HT-29 (cell line): Measurements from ENCODE around the gene FBLN2. TPM values are rescaled to one million over a fixed set of nuclear protein-coding genes. Genes with fewer than 3 reads are reported as not detected.

Source experiments
- DNase-seq: peaks from one replicate; pipeline ENCODE4 v3.0.0-alpha.2; 2015; ENCODE audit warnings: low spot score
- total RNA-seq: library from RNA; depleted of rRNA; stranded (reverse); fragments of >200 nt; shearing (Covaris generic); gene quantifications from 2 replicates; pipeline ENCODE4 v1.2.3, GENCODE V29; 2014

Gene FBLN2
- total RNA-seq, 1 experiment from 2014 or later: 0.33 TPM

DNA sequence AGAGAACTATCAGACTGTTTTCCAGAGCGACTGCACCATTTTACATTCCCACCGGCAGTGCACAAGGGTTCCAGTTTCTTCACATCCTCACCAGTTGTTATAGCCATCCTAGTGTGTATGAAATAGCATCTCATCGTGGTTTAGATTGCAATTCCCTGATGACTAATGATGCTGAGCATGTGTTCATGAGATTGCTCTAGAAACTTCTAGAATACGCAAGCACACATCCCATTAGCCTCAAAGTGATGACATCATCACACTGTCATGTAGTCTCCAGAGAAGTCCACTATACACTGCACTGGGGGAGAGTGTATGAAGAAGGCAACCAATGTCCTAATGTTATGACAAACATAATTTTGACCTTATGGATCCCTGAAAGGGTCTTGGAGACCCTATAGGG is 30.1 kb downstream of the FBLN2 start:
- DNase-seq: no peak

DNA sequence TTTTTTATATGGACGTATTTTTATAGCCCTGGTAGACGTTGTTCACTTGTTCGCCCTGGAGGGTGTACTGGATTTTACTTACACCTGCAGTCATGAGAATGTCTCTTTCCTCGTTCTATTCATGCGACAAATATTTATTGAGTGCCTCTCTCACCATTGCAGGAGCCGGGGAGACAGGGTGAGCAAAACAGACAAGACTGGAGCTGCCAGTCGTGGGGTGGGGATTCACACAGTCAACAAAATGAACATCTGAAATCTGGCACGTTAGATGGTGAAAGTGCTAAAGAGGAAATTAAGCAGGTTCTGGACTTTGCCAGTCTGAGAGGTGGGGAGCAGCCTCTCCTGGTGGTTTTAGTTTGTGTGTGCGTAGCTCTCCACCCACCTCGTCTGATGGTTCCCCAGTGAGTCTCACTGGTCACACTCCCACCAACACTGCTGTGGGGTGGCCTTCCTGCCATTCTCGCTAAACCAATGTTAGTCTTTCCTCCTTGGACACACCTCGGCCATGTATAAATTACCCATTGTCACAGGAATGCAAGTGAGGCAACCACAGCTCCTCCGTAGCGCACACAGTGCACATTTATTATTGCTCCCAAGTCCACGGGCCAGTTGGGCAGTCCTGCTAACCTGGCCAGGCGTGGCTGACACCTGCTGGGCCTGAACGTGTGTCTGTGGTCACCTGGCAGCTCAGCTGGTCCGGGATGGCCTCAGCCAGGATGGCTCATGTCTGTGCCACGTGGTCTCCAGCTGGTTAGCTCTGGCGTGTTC is 31.5 kb downstream of the FBLN2 start:
- DNase-seq: peak; percentile 41

DNA sequence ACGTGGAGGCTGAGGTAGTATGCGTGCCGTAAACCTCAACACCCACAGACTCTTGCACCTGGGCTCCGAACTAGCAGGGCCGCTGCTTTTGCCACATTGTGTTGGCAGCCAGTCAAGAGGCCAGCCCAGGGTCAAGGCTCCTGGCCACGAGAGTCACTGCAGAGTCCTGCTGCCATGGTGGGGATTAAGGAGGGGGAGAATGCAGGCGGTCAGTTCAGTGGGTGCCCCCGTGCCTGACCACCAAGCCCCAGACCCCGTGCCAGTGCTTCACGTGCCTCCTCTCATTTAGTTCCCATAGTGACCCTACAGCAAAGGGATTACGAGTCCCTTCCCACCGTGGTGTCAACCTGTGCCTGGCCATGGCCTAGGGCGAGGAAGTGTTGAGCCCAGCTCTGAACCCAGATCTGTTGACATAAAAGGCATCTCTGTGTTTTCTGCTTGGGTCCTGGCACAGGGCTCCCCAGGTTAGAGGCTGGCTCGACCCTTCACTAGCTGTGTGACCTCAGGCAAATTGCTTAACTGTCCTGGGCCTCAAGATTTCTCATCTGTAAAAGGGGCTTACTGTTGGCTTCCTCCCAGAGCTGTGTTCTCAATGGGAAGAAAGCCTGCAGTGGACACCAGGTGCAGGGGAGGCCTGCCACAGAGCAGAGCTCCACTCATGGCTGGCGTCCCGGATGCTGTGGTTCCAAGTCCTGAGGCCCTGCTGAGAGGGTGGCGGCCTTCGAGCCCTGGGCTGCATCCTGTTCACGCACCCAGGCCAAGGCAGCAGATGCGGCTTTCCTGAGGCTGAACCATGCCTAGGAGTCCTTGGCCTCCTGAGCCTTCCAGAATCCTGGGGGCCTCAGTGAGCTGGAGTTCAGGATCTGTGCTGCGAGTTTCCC is 32.8 kb downstream of the FBLN2 start:
- DNase-seq: no peak

DNA sequence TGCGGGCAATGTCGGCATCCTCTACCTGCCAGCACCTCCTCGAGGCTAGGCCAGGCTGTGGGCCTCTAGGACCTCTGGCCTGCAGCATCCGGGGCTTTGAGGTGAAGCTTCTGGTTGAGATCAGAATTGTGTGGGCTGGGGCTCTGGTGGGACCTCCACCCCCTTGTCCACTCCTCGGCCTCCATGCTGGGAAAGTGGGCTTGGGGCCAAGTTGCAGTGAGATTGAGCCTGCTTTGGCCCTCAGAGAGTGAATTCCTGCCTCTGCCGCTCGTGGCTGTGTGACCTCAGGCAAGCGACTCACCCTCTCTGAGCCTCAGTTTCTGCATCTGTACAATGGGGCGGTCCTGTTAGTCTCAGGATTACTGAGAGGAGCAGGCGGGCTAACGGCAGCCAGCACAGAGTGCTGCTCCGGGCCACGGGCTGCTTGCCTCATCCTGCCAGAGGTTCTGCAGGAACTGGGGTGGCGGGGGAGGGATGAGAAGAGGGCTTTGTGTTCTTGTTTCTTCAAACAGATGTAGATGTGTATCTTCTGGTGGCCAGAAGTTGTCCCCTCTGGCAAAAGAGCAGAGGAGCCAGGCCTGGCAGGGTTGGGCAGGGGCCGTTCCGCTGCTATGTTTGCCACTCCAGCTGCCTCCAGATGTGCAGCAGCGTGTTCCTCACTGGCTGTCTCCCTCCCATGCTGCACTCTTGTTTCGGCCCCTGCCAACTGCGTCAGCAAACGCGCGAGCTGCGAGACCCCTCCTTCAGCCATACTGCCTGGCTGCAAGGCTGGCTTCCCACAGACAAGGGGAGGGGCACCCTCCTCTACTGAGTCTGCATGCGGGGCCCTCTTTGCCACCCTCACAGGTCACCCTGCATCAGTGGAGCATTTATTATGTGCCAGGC is 33.7 kb downstream of the FBLN2 start:
- no peak for DNase-seq

DNA sequence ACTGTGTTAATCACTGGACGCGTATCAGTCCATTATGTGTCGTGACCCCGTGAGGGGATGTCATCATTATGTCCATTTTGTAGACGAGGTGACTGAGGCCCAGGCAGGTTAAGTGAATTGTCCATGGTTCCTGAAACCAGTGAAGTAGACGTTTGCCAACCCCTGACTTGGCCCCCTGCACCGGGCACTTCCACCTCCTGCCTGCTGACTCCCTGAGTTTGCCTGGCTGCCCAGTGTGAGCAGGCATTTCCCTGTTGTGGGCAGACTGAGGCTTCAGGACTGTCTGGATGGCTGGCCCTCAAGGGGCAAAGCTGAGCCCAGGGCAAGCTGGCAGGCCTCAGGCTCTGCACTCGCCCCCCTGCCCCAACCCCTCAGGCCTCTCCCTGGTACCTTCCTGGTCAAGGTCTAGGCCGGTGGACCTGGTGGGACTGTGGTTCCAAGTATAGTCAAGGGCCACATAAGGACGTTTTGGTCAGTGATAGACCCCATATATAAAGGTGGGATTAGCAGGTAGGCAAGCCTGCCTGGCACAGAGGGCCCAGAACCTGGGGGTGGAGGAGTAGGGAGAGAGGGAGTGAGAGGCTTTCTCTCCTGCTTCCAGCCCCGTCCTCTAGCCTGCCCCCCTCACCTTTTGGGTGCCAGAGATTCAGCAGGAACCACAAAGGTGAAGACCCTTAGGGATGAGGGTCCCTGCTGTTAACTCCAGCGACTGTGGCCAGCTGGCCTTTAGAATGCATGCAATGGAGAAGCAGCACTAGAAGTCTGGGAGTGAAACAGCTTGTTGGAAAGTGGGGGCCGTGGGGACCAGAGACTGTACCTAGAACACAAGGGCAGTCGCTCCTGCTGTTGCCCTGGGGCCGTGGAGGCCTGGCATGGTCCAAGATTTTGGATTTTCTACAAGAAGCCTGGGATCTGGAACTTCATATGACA is 34.6 kb downstream of the FBLN2 start:
- DNase-seq: no peak

DNA sequence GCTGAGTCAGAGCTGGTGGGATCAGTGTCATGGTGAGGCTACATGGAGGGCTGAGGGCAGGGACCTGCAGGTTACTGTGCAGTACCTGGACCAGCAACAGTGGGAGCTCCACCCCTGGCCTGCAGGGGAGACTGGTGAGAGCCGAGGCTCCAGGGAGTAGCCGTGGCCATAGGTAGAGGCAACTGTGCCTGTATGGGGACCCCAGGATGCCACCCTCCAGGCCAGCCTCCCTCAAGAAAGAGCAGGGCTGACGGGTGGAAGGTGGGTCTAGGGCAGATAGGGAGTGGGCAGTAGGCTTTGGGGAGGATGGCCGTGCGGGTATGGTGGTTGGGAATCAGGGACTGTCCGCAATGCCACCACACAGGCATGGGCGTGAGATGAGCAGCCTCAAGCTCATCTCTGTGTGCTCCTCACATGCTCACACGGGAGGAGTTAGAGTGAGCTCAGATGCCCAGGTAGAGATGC is 35.5 kb downstream of the FBLN2 start:
- no peak for DNase-seq

DNA sequence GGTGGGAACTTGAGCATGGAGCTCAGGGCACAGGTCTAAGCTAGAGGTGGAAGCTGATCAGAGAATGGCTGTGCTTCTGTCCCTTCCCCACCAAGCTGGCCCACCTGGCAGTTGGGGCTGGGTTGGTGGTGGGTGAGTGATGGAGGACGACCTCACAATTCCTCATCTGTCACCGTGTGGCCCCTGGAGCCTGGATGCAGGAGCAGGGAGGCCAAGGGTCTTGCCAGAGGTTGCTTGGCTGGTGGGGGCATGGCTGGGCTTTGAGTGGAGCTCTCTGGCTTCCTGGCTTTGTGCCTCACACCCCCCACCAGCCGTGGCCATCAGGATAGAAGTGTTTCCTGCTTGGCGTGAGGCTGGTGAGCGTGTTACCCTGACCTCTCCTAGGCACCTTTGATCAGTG is 36.0 kb downstream of the FBLN2 start:
- no peak for DNase-seq

DNA sequence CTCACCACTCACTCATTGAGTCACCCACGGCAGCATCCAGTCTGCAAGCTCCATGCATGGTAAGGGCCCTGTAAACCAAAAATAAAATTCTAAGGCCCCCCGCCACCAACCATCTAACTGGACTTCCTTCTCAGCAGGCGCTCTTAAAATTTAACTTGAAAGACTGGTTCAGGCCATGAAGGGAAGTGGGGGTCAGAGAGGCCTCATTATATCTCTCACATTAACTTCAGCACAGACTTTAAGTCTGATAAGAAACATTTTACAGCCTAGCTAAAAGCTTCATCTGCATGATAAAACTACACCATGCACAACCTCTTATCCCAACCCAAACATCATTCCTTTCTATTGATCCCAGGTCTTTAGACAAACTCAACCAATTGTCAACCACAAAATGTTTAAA is 38.5 kb downstream of the FBLN2 start:
- DNase-seq: no peak

DNA sequence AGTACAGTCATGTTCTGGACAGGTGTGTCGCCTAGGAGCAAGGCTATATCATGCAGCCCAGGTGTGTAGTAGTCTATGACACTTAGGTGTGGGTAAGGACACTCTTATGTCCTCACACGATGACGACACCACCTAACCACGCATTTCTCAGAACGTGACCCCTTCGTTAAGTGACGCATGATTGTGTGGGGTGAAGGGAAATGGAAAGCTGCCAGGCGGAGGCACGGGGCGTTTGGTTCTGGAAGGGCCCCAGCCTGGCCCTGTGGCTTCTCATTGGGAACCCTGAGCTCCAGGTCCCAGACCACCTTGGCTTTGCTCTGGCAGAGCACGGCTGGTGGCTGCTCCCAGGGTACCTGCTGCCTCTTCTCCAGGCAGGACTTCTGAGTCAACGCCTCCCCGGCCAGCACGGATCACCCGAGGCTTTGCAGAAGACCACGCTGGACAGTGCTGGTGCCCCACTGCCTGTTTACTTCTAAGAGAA is 39.3 kb downstream of the FBLN2 start:
- no peak for DNase-seq

DNA sequence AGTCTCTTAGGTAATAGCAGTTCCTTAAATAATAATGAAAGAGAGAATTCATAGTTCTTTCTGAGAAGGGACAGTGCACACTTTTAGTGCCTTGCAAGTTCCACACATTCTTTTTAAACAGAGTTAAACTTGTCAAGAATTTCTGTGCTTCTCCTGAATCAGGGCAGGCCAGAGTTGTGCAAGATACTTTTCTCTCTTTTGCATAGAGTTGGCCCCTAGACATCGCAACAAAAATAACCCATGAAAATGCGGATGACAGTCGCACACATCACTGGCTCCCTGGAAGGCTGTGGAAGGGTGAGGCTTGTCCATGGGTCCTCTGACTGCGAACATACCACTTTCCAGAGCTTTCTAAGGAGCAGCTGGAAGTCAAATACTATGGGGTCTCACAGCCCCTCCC is 40.1 kb downstream of the FBLN2 start:
- no peak for DNase-seq

DNA sequence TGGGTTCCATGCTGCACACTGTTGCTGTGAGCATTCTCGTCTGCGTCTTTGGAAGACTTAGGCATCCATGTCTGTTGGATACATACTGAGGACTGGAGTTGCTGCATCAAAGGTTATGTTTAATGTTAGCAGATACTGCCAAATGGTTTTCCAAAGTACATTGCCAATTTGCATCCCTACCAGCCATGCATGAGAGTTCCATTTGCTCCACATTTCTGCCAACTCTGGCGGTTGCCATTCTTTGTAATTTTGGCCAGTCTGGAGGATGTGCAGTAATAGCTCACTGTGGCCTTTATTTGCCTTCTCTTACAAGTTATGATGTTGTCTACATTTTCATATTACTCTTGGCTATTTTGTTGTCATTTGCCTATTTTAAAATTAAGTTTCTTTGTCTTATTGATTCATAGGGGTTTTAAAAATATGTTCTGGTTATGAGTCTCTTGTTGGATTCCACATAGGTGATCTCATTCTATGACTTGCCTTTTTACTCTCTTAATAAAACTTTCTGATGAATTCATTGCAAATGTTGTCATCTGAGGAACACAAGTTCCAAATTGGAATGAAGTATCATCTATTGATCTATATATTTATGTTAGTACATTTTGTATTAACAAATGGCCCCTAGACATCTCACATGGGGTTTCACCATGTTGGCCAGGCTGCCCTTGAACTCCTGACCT is 42.1 kb downstream of the FBLN2 start:
- DNase-seq: no peak

DNA sequence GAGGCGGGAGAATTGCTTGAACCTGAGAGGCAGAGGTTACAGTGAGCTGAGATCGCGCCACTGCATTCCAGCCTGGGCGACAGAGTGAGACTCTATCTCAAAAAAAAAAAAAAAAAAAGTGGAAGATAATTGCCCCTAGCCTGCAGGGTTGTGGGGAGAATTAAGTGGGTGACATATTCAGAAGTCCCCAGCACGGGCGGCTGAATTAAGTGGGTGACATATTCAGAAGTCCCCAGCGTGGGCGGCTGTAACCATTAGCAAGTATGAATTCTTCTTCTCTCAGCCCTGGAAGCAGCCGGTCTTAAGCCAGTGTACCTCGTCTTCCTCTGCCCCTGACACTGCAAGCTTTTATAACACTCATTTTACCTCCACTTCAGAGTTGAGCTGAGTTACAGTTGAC is 44.7 kb downstream of the FBLN2 start:
- DNase-seq: no peak

DNA sequence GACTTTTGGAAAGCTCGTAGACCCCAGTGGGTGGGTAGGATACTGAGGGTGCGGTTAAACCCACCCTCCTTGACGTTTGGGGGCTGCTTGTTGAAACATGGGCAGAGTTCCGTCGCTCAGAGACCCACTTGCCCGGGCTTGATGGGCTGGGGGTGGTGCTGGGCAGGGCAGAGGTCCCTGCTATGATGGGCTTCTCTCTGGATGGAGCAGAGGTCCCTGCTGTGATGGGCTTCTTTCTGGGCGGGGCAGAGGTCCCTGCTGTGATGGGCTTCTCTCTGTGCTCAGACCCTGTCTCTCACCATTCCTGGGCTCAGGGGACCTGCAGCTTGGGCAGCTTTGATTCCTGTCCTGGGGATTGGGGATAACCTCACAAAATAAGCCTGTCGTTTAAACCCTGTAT is 45.2 kb downstream of the FBLN2 start:
- DNase-seq: no peak

DNA sequence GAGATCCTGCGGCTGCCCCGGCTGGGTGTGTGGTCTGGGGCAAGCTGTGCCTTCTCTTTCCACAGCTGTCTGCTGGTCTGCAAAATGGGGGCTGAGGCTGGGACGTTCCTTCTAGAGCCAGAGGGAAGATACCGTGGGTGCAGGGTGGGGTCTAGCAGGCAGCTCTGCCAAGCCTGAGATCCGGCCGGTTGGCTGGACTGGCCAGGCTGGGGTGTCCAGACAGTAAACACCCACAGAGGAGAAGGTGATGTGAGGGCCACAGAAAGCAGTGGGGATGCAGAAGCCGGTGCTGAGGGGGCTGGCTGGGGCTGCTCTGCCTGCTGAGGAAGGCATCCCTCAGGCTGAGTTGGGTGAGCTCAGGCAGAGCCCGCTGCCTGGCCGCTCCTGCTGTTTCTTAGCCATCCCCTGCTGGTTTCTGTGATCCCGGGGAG is 46.1 kb downstream of the FBLN2 start:
- DNase-seq: no peak

DNA sequence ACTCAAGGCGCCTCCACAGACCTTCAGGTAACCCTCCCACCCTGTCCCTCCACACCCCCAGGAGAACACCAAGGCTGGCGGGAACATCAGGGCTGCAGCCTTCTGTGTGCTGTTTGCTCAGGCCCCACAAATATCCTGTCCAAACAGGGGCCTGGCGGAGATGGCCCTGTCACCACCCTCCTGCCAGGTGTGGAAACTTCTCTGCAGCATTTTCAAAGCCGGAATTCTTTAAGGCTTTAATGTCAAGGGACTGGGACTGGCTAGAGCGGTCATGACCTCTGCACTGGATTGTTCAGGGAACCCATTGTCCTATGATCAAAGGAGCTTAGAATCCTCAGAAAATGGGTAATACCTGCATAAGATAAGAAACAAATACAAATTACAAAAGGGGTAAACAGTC is 46.6 kb downstream of the FBLN2 start:
- peak; percentile 54 for DNase-seq

DNA sequence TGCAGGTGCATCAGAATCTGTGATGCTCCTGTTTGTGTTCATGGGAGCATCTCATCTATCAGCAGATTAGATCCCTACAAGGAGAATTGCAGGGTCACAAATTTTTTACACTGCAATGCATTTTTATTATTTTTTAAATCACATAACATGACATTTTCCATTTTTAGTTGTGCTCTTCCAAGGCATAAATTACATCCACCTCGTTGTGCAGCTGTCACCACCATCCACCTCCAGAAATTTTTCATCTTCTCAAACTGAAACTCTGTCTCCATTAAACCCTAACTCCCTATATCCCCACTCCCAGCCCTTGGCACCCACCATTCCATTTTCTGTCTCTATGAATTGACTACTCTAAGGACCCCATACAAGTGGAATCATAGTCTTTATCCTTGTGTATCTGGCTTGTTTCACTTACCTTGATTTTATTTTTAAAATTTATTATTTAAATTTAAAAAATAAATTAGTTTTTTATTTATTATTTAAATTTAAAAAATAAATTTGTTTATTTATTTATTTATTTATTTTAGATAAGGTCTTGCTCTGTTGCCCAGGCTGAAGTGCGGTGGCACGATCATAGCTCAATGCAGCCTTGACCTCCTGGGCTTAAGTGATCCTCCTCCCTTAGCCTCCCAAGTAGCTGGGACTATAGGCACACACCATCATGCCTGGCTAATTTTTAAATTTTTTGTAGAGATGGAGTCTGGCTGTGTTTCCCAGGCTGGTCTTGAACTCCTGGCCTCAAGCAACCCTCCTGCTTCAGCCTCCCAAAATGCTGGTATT is 47.7 kb downstream of the FBLN2 start:
- DNase-seq: no peak

DNA sequence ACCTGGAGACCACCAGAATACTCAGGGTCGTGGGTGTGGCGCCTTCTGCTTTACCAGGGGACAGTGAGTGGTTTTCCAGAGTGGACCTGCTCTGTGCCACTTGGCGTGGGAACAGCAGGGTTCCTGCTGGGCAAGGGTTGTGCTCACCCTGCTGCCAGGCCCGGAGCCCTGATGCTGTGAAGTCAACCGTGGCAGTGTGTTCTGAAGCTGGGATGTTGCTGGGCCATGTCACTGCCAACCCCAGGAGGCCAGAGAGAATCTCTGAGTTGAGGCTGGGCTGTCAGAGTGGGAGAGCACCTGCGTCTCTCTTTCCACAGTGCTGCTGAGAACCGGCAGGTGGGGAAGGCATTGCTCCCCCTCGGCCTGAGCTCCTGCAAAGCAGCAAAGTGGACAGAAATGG is 48.7 kb downstream of the FBLN2 start:
- no peak for DNase-seq

DNA sequence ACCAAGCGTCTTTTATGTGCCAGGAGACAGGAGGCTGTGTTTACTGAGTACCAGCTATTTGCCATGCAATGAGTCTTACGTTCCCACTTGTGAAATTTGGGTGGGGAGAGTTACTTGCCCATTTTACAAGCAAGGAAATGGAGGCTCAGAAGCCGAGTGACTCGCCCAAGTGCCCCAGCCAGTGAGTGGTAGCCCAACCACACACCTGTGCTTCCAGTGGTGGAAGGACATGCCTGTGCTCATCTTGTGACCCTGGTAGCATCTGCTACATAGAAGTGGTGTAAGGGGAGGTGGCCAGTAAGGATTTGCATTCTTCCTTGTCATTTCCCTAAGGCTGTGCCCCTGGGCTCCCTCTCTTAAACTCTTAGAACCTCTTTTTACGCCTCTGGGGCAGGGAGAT is 49.3 kb downstream of the FBLN2 start:
- no peak for DNase-seq
